Stimulated activated CD4-positive, alpha-beta T cell treated with anti-CD3 and anti-CD28 coated beads, TNF-alpha, amount 100 ng/mL, for 4 hours (primary cell): Measurements from ENCODE around the gene GNG4.
"Not testable (repeated sequence)": the region's sequence is repeated elsewhere in the genome, so short reads cannot be mapped to it uniquely, and the experiment has no call there.

Experiments used
- DNase-seq, 3 experiments: peaks; one replicate each; pipeline ENCODE4 v3.0.0-alpha.2; 2020; ENCODE audit warnings: low read depth in 3 of 3

The GNG4 gene

DNA sequence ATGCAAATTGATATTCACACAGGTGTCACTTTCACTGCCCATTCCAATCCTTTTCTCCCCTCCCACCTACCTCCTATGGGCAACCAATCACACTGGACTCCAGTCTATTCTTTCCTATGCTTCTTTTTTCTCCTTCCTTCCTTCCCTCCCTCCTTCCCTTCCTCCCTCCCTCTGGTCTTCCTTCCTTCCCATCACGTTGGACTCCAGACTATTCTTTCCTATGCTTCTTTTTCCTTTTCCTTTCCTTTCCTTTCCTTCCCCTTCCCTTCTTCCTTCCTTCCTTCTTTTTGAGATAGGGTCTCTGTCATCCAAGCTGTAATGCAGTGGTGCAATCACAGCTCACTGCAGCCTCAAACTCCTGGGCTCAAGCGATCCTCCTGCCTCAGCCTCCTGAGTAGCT lies 64.6 kb downstream of the GNG4 start:
- no peak for DNase-seq

- DNase-seq = no peak
Observed at GRCh38 chr1:235583511-235584001, 66.0 kb downstream of the GNG4 start.

DNA sequence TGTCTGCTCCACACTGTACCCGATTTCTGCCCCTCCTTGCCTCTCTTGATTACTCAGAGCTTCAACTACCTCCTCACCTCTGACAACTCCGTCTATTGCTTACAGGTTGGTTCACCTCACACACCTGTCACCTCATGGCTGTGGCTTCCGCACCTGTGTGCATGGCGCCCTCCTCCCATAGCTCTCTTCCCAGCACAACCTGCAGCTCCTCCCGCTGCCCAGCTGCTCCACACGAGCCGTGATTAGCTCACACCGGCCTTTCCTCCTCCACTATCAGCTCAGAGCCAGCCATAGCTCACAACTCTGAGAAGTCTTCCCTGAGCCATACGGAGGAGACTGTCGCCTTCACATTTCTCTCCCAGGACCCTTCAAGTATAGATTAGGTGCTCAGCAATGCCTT lies 67.5 kb downstream of the GNG4 start:
- DNase-seq = no peak

DNA sequence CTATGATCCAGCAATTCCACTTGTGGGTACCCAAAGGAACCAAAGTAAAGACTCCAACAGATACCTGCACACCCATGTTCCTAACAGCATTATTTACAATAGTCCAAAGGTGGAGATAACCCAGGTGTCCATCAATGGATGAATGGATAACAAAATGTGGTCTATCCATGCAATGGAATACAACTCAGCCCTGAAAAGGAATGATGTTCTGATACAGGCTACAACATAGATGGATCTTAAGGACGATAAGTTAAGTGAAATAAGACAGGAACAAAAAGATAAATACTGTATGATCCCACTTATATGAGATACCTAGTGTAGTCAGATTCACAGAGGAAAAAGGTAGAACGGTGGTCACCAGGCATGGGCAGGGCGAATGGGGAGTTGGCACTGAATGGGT lies 69.7 kb downstream of the GNG4 start:
- no peak for DNase-seq

GRCh38 chr1:235575597-235575996 lies 74.0 kb downstream of the GNG4 start:
- DNase-seq = no peak

DNA sequence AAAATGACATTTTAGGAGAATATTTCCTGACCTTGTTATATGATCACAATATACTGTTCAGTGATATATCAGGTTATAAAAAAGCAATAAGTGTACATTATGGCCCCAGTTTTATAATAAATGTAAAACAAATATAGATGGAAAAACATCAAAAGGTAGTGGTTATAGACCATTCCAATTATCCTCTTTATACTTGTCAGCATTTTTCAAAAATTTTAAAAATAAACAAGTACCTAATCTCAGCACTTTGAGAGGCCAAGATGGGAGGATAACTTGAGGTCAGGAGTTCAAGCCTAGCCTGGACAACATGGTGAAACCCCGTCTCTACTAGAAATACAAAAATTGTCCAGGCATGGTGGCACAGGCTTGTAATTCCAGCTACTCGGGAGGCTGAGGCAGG lies 75.7 kb downstream of the GNG4 start:
- DNase-seq = no peak

- not testable (repeated sequence) for DNase-seq
Observed at GRCh38 chr1:235572971-235573370, 76.6 kb downstream of the GNG4 start.

DNA sequence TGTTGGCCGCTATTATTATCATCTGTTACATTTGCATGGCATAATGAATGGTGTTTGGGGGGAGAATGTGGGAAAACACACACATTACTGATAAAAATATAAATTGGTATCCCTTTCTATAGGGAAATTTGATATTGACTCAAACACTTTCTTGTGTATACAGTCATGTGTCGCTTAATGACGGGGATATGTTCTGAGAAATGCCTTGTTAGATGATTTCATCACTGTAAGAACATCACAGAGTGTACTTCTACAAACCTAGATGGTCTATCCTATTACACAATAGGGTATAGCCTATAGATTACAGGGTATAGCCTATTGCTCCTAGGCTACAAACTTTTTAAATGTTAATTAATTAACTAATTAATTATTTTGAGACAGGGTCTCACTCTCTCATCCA lies 78.1 kb downstream of the GNG4 start:
- DNase-seq = no peak

GRCh38 chr1:235567812-235568503 lies 81.6 kb downstream of the GNG4 start:
- no peak for DNase-seq

DNA sequence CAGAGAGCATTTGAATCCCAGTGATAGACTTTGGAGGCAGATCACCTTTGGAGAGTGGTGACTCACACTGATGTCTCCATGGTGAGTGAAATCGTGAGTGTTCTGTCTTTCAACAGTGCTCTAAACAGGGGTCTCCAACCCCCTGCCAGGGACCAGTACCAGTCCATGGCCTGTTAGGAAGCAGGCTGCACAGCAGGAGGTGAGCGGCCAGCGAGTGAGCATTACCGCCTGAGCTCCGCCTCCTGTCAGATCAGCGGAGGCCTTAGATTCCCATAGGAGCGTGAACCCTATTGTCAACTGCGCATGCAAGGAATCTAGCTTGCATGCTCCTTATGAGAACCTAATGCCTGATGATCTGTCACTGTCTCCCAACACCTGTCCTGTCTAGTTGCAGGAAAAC lies 83.5 kb downstream of the GNG4 start:
- DNase-seq = no peak

DNA sequence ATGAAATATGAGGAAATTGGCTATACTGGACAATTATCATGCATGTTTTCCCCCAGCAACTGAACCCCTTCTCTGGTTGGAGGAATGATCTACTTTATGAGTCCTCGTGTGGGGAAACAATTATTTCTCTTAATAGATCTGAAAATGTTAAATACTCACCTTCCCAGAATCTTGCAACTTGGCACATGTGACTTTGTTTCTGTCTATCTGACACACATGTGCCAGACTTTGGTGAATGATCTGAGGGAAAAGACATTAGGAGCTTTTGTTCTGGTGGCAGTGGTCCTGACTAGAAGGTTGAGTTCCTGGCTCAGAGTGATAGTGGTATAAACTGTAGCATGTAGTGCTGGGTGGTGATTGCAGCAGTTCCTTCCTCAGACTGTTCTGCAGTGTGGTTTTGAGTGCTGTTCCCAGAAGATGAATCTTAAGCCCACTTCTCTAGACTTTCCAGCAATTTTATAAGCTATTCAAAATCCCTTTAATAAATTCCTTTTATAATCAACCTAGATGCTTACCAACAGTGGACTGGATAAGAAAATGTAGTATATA lies 86.0 kb downstream of the GNG4 start:
- no peak for DNase-seq

DNA sequence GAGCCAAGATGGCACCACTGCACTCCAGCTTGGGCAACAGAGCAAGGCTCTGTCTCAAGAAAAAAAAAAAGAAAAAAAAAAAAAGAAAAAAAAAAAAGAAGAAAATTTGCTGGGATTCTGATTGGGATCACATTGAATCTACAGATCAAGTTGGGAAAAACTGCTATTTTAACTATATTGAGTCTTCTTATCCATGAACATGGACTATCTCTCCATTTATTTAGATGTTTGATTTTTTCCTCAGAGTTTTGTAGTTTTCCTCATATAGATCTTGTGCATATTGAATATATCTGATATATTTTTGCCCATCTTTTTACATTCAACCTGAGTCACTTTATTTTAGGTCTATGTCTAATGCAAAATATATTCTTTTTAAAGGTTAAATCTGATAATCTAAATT lies 87.0 kb downstream of the GNG4 start:
- DNase-seq = no peak

DNA sequence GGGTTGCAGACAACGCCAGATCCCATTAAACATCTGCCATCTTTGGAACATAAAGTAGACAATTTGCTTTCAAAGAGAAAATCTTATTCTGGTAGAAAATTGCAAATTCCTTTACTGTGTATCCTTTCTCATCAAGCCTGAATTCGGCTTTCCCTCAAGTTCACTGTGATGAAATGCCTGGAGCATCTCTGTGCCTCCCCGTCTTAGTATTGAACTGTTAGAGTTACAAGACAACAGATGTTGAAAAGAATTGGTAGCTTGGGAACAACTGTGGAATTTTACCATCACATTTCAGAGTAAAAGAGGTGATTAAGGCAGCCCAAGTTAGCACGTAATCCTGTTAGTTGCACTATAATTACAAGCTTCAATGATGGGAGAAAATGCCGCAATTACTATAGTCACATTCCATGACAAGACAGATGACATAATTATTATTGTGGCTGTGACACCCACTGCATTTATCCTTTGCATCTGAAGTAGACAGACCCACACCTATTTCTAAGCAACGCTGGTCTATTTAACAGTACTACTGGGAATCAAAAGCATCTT lies 90.9 kb downstream of the GNG4 start:
- no peak for DNase-seq

- DNase-seq = no peak
Observed at GRCh38 chr1:235557495-235557894, 92.1 kb downstream of the GNG4 start.

DNA sequence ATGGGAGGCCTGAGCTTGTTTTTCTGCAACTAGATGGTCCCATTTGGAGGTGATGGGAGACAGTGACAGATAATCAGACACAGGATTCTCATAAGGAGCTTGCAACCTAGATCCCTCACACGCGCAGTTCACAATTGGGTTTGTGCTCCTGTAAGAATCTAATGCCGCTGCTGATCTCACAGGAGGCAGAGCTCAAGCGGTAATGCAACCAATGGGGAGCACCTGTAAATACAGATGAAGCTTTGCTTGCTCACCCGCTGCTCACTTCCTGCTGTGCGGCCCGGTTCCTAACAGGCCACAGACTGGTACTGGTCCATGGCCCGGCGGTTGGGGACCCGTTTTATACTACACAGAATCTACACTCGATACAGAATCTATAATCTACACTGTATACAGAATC lies 92.8 kb downstream of the GNG4 start:
- no peak for DNase-seq

GRCh38 chr1:235553112-235553551 lies 96.5 kb downstream of the GNG4 start:
- DNase-seq = no peak

DNA sequence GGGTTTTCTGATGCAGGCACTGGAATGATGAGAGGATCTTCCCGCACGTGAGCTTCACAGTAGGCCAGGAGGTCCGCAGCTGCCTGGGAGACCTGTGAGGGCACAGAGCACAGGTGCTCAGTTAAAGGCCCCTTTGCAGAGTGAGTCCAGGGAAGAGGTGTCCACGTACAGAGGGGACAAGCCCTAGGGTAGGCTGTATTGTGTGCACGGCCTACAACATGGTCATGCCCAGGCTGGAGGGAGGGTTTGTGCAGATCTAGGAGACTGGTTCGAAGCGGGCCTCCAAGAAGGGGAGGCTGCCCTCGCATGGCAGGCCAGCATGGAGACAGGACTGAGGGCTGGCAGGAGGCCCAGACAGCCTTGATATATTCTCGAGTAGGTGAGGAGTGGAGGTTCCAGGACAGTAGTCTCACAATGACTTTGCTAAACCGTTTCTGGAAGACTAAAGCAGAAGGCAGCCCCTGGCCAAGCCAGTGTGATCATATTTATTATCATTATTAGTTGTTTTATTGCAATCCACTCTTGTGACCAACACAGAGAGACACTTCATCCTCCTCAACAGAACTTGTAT lies 97.4 kb downstream of the GNG4 start:
- DNase-seq = no peak

GRCh38 chr1:235549351-235550139 lies 100.0 kb downstream of the GNG4 start:
- no peak for DNase-seq

DNA sequence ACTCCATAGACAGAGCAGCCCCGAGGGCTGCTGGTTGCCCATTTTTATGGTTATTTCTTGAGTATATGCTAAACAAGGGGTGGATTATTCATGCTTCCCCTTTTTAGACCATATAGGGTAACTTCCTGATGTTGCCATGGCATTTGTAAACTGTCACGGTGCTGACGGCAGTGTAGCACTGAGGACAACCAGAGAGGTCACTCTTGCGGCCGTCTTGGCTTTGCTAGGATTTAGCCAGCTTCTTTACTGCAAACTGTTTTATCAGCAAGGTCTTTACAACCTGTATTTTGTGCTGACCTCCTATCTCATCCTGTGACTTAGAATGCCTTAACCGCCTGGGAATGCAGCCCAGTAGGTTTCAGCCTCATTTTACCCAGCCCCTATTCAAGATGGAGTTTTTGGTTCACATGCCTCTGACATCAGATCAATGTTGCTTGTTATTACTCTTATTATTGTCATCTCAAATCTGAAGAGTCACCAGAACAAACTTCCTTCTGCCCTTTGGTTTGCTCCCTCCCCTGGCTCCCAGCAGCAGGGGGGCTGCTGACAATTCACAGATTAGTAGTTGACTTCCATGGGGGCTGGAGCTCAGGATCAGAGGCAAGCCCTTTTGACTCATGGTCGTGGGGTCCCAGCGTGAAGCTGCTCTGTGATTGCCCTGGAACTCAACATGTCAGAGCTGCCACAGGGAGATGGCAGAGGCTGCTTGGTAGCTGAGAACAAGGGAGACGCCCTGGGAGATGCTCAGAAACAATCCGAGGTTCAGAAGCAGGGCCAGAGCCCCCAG lies 103.0 kb downstream of the GNG4 start:
- not testable (repeated sequence) for DNase-seq

DNA sequence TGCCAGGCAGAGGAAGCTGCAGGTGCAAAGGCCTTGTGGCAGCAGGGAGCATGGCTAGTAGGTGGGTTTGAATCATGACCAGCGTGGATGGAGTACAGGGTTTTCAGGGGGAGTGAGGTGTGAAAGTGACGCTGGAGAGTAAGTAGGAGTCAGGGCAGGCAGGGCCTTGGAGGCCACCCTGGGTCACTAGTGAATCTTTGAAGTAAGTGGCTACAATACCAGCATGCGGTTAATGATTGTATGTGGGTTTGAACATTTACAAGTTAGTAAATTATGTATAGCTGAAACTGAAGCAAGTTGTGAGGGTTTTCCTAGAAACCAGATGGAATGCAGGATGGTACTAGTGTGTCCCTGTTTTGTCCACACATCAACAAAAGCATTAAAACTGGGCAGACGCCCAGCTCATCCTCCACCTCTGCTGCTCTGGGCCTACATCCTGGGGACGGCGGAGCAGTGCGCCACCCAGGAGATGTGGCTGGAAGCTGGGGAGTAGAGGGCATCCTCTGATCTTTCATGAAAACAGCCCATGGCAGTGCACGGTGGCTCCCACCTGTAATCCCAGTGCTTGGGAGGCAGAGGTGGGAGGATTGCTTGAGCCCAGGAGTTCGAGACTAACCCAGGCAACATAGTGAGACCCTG lies 104.2 kb downstream of the GNG4 start:
- DNase-seq = no peak

DNA sequence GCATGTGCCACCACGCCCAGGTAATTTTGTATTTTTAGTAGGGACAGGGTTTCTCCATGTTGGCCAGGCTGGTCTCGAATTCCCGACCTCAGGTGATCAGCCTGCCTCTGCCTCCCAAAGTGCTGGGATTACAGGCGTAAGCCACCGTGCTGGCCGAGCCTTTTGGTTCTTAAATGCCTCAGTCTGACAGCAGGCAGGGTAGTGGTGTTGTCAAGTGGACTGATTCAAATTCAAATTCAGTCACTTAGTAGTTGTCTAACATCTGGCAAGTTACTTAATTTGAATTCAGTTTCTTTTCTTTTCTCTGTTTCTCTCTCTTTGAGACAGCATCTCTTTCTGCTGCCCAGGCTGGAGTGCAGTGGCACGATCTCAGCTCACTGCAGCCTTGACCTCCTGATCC lies 106.7 kb downstream of the GNG4 start:
- DNase-seq = not testable (repeated sequence)
